AG08395 (cell line): ENCODE measurements around the gene NACC2.
A peak's percentile ranks its signal among the peaks of the same experiment; 100 is the strongest.
"Not testable (repeated sequence)": the region's sequence is repeated elsewhere in the genome, so short reads cannot be mapped to it uniquely, and the experiment has no call there.

ENCODE experiments used
- DNase-seq: peaks from one replicate; pipeline ENCODE4 v3.0.0; 2012; ENCODE audit warnings: mixed read lengths, low spot score

Gene NACC2

GRCh38 chr9:136110082-136111061 is 15.3 kb upstream of the NACC2 start:
- DNase-seq = no peak

- peak; percentile 93 for DNase-seq
Measured at GRCh38 chr9:136109351-136110081, 14.4 kb upstream of the NACC2 start.

- DNase-seq = no peak
Measured at GRCh38 chr9:136108648-136109266, 13.7 kb upstream of the NACC2 start.

- DNase-seq = no peak
Measured at GRCh38 chr9:136107953-136108647, 13.0 kb upstream of the NACC2 start.

- DNase-seq = no peak
Measured at GRCh38 chr9:136107155-136107952, 12.3 kb upstream of the NACC2 start.

GRCh38 chr9:136105398-136106135 is 10.5 kb upstream of the NACC2 start:
- peak; percentile 49 for DNase-seq

GRCh38 chr9:136104916-136105315 is 9.8 kb upstream of the NACC2 start:
- no peak for DNase-seq

- DNase-seq = no peak
Measured at GRCh38 chr9:136104488-136104800, 9.4 kb upstream of the NACC2 start.

- DNase-seq = no peak
Measured at GRCh38 chr9:136103651-136104487, 8.8 kb upstream of the NACC2 start.

- DNase-seq = not testable (repeated sequence)
Measured at GRCh38 chr9:136101615-136102074, 6.6 kb upstream of the NACC2 start.

- no peak for DNase-seq
Measured at GRCh38 chr9:136100700-136101614, 5.9 kb upstream of the NACC2 start.

- DNase-seq = no peak
Measured at GRCh38 chr9:136099542-136099941, 4.5 kb upstream of the NACC2 start.

GRCh38 chr9:136098844-136099243 is 3.8 kb upstream of the NACC2 start:
- no peak for DNase-seq

GRCh38 chr9:136098210-136098609 is 3.1 kb upstream of the NACC2 start:
- DNase-seq = no peak

- no peak for DNase-seq
Measured at GRCh38 chr9:136096505-136097001, 1.5 kb upstream of the NACC2 start.

GRCh38 chr9:136093995-136094881 is 851 bp downstream of the NACC2 start:
- DNase-seq = peak; percentile 83

GRCh38 chr9:136093346-136093986 is 1.6 kb downstream of the NACC2 start:
- DNase-seq = peak; percentile 79
